AG04449 (cell line): Measurements from ENCODE around the gene PIK3R5.

Experiments
- CTCF ChIA-PET: fragments of 350-600 bp; formaldehyde crosslinking; extraction: SDS; loops from one replicate; lab custom pipeline; 2021; ENCODE audit warnings: antibody characterized with exemption; lab: Yijun Ruan, JAX
- POLR2A ChIA-PET: fragments of 400-600, 350-600 bp; formaldehyde crosslinking; extraction: SDS; loops from one replicate; lab custom pipeline; 2020; ENCODE audit warnings: antibody characterized with exemption, inconsistent platforms; lab: Yijun Ruan, JAX
- DNase-seq: peaks from one replicate; pipeline ENCODE4 v3.0.0-alpha.2; 2010; ENCODE audit warnings: low read depth, low spot score
- H3K4me3 ChIP-seq: 2 replicates; pipeline ENCODE4 v1.5.1; 2011; ENCODE audit warnings: low read depth, mild to moderate bottlenecking, control low read depth, low read length
- CTCF ChIP-seq: IDR thresholded peaks from one replicate; pipeline ENCODE4 v1.5.1; 2011; ENCODE audit warnings: mild to moderate bottlenecking, moderate library complexity, low read length, control low read depth, inconsistent platforms; ENCODE audit not compliant: insufficient read depth; ENCODE audit errors: missing control alignments

PIK3R5 gene

DNA sequence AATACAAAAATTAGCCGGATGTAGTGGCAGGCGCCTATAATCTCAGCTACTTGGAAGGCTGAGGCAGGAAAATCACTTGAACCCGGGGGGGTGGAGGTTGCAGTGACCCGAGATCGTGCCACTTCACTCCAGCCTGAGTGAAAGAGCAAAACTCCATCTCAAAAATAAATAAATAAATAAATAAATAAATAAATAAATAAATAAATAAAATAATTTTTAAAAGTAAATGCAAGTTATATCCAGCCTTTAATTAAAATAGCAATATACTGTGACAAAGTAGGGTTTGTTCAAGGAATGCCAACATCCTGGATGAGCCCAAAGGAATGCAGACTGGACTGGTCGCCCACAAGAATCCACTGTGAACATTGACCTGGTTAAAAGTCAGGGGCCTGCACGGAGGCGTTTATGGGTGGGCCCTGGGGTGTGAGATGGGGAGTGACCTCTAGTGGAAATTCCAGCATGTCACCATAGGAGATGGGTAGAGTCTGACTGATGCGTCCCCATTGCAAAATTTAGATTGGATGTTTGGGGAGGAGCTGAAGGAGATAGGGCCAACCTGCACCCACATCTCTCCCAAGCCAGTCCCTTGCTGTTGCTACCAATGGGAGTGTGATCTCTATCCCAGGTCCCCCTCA, 9.7 kb upstream of the PIK3R5 start:
- no peak for TF ChIP-seq CTCF
- no peak for DNase-seq
- H3K4me3 ChIP-seq: no peak overlapping the region
- POLR2A ChIA-PET: no interaction called here
- CTCF ChIA-PET: no interaction called here

DNA sequence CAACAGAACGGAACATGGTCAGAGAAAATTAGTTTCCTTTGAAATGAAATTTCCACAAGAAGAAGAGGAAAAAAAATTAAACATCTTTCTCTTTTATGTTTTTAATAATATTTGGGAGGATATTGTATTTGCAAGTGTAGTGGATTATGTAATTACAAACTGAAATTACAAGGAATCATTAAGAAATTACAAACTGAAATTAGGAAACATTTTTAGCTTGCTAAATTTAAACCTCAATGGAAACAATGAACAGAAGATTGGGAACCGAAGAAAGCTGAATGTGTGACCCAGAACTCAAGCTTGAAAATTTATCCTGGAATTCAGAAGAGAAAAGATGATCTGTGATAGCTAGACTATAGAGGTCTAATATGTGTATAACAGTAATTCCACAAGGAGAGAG, 4.4 kb upstream of the PIK3R5 start:
- POLR2A ChIA-PET: no interaction called here
- CTCF ChIA-PET: no interaction called here
- no peak overlapping the region for H3K4me3 ChIP-seq
- no peak for TF ChIP-seq CTCF
- no peak for DNase-seq

DNA sequence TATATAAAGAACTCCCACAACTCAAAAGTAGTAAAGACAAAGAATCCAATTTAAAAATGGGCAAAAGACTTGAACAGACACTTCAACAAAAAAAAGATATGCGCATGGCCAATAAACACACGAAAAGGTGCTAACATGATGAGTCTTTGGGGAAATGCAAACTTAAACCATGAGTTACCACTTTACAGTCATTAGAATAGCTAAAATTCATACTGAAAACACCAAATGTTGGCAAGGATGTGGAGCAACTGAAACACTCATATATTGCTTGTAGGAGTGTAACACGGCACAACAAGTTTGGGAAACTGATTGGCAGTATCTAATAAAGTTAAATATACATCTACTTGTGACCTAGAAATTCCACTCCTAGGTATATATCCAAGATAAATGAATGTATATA, 3.0 kb upstream of the PIK3R5 start:
- H3K4me3 ChIP-seq: no peak overlapping the region
- POLR2A ChIA-PET: no interaction called here
- DNase-seq: no peak
- no peak for TF ChIP-seq CTCF
- CTCF ChIA-PET: no interaction called here

- POLR2A ChIA-PET: no interaction called here
- no peak for TF ChIP-seq CTCF
- CTCF ChIA-PET: no interaction called here
- no peak overlapping the region for H3K4me3 ChIP-seq
- no peak for DNase-seq
Observed at GRCh38 chr17:8967861-8968260, 2.4 kb upstream of the PIK3R5 start.

DNA sequence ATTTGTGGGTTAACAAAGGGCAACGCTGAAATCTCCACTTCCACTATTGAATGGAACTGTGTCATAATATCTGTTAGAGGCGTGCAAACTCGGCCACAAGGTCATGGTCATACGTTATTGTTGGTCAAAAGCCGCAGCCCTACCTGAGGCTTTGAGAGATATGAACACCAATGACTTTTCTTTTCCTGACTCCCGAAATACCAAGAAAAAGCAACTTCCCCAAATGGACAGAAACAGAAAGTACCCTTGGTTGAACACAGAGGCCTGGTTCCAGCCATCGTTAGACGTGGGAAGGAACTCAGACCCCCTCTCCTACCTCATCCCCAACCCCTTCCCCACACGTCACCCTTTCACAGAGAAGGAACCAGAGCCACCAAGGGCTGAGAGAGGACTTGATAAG, 1.4 kb upstream of the PIK3R5 start:
- ChIA-PET POLR2A (no interaction called here), CTCF (no interaction called here)
- no peak for TF ChIP-seq CTCF
- H3K4me3 ChIP-seq: no peak overlapping the region
- DNase-seq: no peak

GRCh38 chr17:8964801-8965393, 610 bp downstream of the PIK3R5 start:
- no peak for TF ChIP-seq CTCF
- ChIA-PET CTCF (no interaction called here), POLR2A (no interaction called here)
- DNase-seq: no peak
- no peak overlapping the region for H3K4me3 ChIP-seq
